Activated CD4-positive, alpha-beta T cell treated with anti-CD3 and anti-CD28 coated beads, Interleukin-2, amount 50 U/mL, for 4 hours (primary cell): ENCODE data around the gene KRT6A.
"Not testable (repeated sequence)": the region's sequence is repeated elsewhere in the genome, so short reads cannot be mapped to it uniquely, and the experiment has no call there.

Experiments
- DNase-seq, 2 experiments: peaks; one replicate each; pipeline ENCODE4 v3.0.0-alpha.2; 2020

Gene KRT6A

GRCh38 chr12:52499806-52500560, 6.9 kb upstream of the KRT6A start:
- no peak for DNase-seq

GRCh38 chr12:52498946-52499345, 5.9 kb upstream of the KRT6A start:
- no peak for DNase-seq

- no peak for DNase-seq
Measured at GRCh38 chr12:52497975-52498374, 4.9 kb upstream of the KRT6A start.

GRCh38 chr12:52496590-52497071, 3.6 kb upstream of the KRT6A start:
- no peak for DNase-seq

- DNase-seq, result no peak
Measured at GRCh38 chr12:52496054-52496453, 3.0 kb upstream of the KRT6A start.

- DNase-seq, result no peak
Measured at GRCh38 chr12:52495389-52495788, 2.3 kb upstream of the KRT6A start.

GRCh38 chr12:52494518-52494917, 1.5 kb upstream of the KRT6A start:
- DNase-seq, result no peak

- no peak for DNase-seq
Measured at GRCh38 chr12:52494100-52494499, 1.0 kb upstream of the KRT6A start.

GRCh38 chr12:52492405-52492804, 652 bp downstream of the KRT6A start:
- not testable (repeated sequence) for DNase-seq

GRCh38 chr12:52491495-52491894, 1.6 kb downstream of the KRT6A start:
- DNase-seq, result not testable (repeated sequence)

GRCh38 chr12:52488736-52489135, 4.3 kb downstream of the KRT6A start:
- no peak for DNase-seq

GRCh38 chr12:52487744-52488443, 5.2 kb downstream of the KRT6A start:
- not testable (repeated sequence) for DNase-seq

GRCh38 chr12:52487211-52487610, 5.8 kb downstream of the KRT6A start:
- no peak for DNase-seq

- DNase-seq, result no peak
Measured at GRCh38 chr12:52486166-52487105, 6.6 kb downstream of the KRT6A start.

GRCh38 chr12:52480073-52480472, 13.0 kb downstream of the KRT6A start:
- DNase-seq, result no peak

GRCh38 chr12:52477651-52478050, 15.4 kb downstream of the KRT6A start:
- DNase-seq, result no peak

GRCh38 chr12:52474212-52474611, 18.8 kb downstream of the KRT6A start:
- no peak for DNase-seq

GRCh38 chr12:52473768-52474167, 19.3 kb downstream of the KRT6A start, which contains the start of gene KRT6C:
KRT6C (minus strand) TSS chr12:52473805; CDS start chr12:52473737, 68 bp downstream.
- DNase-seq, result no peak

- no peak for DNase-seq
Measured at GRCh38 chr12:52469853-52470252, 23.2 kb downstream of the KRT6A start.

GRCh38 chr12:52464897-52465296, 28.2 kb downstream of the KRT6A start:
- no peak for DNase-seq

GRCh38 chr12:52461693-52462092, 31.4 kb downstream of the KRT6A start:
- DNase-seq, result no peak

GRCh38 chr12:52458861-52459260, 34.2 kb downstream of the KRT6A start:
- DNase-seq, result no peak

- DNase-seq, result no peak
Measured at GRCh38 chr12:52455821-52456220, 37.2 kb downstream of the KRT6A start.
